Stimulated activated CD8-positive, alpha-beta memory T cell treated with anti-CD3 and anti-CD28 coated beads, Interleukin-12 subunit alpha, Interleukin-12 subunit beta, amount 100 ng/mL, for 24 hours (primary cell): ENCODE results near the gene TSGA10IP.

Experiments used
- DNase-seq: peaks from one replicate; pipeline ENCODE4 v3.0.0-alpha.2; 2020; ENCODE audit errors: extremely low read depth

TSGA10IP gene

GRCh38 chr11:65945430-65945911, at the start of gene TSGA10IP:
Gene TSGA10IP, plus strand, starts transcription at chr11:65945480. Its CDS starts 196 bp downstream, at chr11:65945676.
- no peak for DNase-seq

GRCh38 chr11:65895482-65895981, 49.7 kb upstream of the TSGA10IP start:
- DNase-seq = no peak

- DNase-seq = no peak
Measured at GRCh38 chr11:65896034-65896999, 49.0 kb upstream of the TSGA10IP start.

GRCh38 chr11:65897020-65897471, 48.2 kb upstream of the TSGA10IP start:
- DNase-seq = no peak

- no peak for DNase-seq
Measured at GRCh38 chr11:65898656-65899355, 46.5 kb upstream of the TSGA10IP start.

- DNase-seq = no peak
Measured at GRCh38 chr11:65899356-65900124, 45.7 kb upstream of the TSGA10IP start.

GRCh38 chr11:65900125-65900898, 45.0 kb upstream of the TSGA10IP start, which contains the start of gene FOSL1:
Gene FOSL1, minus strand, starts transcription at chr11:65900388. Its CDS starts 49 bp downstream, at chr11:65900339.
- DNase-seq = peak; percentile 88

- no peak for DNase-seq
Measured at GRCh38 chr11:65900899-65901180, 44.4 kb upstream of the TSGA10IP start.

- DNase-seq = no peak
Measured at GRCh38 chr11:65903068-65903481, 42.2 kb upstream of the TSGA10IP start.

GRCh38 chr11:65903715-65904114, 41.6 kb upstream of the TSGA10IP start:
- DNase-seq = no peak

GRCh38 chr11:65906602-65907001, 38.7 kb upstream of the TSGA10IP start:
- DNase-seq = no peak

GRCh38 chr11:65907878-65908277, 37.4 kb upstream of the TSGA10IP start:
- no peak for DNase-seq

- no peak for DNase-seq
Measured at GRCh38 chr11:65911682-65912568, 33.4 kb upstream of the TSGA10IP start.

GRCh38 chr11:65912845-65913244, 32.4 kb upstream of the TSGA10IP start:
- no peak for DNase-seq

GRCh38 chr11:65915101-65915820, 30.0 kb upstream of the TSGA10IP start:
- DNase-seq = no peak

- DNase-seq = no peak
Measured at GRCh38 chr11:65915821-65916251, 29.4 kb upstream of the TSGA10IP start.

GRCh38 chr11:65916391-65916790, 28.9 kb upstream of the TSGA10IP start:
- DNase-seq = no peak

- no peak for DNase-seq
Measured at GRCh38 chr11:65917077-65917433, 28.2 kb upstream of the TSGA10IP start.
